Peyer's patch (tissue), 4 donors: Measurements from ENCODE around the gene C3orf62.

Experiments used
- CTCF ChIP-seq, 6 experiments: fragments of 450-650 bp in 4 of 6; fragments of 200-600 bp in 2 of 6; sonication (generic) in 1 of 6; IDR thresholded peaks; one replicate each; pipeline ENCODE4 v1.5.1; 2017 to 2019; ENCODE audit warnings: antibody characterized with exemption in 6 of 6, mild to moderate bottlenecking in 3 of 6, moderate library complexity in 1 of 6
- POLR2A ChIP-seq, 2 donors: fragments of 450-650 bp; IDR thresholded peaks; one replicate each; pipeline ENCODE4 v1.5.1; 2017; ENCODE audit warnings: antibody characterized with exemption in 2 of 2, mild to moderate bottlenecking in 2 of 2, moderate library complexity in 2 of 2

DNA sequence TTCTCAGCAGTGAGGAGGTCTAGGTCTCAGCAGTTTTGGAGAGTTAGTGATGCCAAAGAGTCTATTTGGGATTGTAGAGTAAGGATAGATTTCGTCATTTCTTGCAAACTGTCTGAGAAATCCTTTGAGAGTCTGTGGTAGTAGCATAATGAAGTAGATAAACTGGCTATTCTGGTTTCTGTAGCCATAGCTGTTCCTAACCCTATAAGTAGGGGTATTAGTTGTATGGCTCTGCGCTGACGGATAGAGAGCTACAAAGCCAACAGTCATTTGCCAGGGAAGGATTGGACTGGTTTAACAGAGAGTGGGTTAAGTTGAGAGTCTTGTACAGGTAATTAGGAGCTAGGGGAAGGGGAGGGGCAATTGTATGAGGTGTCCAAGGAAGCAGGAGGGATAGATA is 55.0 kb downstream of the C3orf62 start:
- TF ChIP-seq CTCF (IDR thresholded peaks at IDR 0.05) = no peak
- TF ChIP-seq POLR2A (IDR thresholded peaks at IDR 0.05) = no peak
